ENCODE data around the gene ZC3H4. TPM values are rescaled to one million over a fixed set of nuclear protein-coding genes. Genes with fewer than 3 reads are reported as not detected.

Gene ZC3H4
- total and polyA plus RNA-seq, 9 of the 15 experiments (the other 6 are each of a cell fraction or from before 2014, with no cell fraction given), result 2.2 to 75.6 (median 18.3) TPM

DNA sequence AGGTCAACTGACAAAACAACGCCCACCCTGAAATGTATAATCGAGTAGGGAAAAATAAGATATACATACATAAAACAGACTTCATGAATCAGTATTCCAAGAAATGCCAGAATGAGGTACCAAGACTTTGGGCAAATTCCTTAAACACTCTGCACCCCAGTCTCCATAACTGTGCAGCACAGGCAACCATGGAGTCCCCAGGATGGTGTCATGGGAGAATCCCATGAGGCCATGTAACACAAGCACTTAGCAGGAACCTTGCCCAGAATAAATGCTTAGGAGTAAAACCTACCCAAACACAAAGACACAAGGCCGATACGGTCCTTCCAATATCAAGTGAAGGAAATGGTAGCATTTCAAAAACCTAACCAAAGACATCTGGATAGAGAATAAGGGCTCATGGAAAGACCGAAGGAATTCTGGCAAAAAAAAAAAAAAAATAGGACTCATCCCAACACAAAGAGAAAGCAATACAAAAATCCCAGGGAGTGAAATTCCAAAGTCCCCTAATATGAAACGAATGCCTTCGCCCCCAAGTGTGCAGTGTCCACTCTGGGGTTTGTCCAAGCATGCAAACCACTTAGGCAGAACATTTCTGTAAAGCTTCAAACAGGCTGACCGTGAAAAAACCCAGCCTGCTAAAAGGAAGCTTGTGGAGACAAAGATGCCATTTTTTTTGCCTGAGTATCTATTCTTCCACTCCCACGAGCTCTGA is 11.1 kb downstream of the ZC3H4 start:
- intact Hi-C loops (cut with micrococcal nuclease) (no loop called here), in situ Hi-C loops (cut with MboI) (no loop called here)
- H3K4me1 ChIP-seq (replicated peaks in 1 of 2; ENCODE audit: control insufficient read depth in 2 of 2, insufficient read depth in 2 of 2, low read length in 2 of 2), result peaks cover 20 to 40% of the 10 kb centered on the region in 2 experiments
- H3K9me1 ChIP-seq (ENCODE audit: control insufficient read depth, insufficient read depth, low read length), result peaks cover 3% of the 10 kb centered on the region
- DNase-seq (ENCODE audit: extremely low read depth in 1 of 4, low spot score in 3 of 4), result peak in 1 of 4 experiments; percentile 7
- no peaks in the 10 kb centered on the region for H4K20me1 ChIP-seq (replicated peaks; ENCODE audit: control insufficient read depth, insufficient read depth, low read length)
- no TSS peak for BruUV-seq (replicated peaks)
- no peak overlapping the region for H3K4me2 ChIP-seq (ENCODE audit: insufficient read depth, low read length)
- 0 out of 3 replicates have a peak overlapping the region, but pooled peaks have one; percentile 5 for H3K27ac ChIP-seq (ENCODE audit: extremely low read depth, low read depth, low read length)
- H3K36me3 ChIP-seq (ENCODE audit: control insufficient read depth, insufficient read depth, low read length), result peaks cover 50% of the 10 kb centered on the region
- no peaks in the 10 kb centered on the region for H3K9me3 ChIP-seq (replicated peaks; ENCODE audit: control insufficient read depth, insufficient read depth, low read depth, low read length)
- no peak overlapping the region for H2AFZ ChIP-seq (ENCODE audit: low read depth, low read length)
- FAIRE-seq, result no peak
- no peak for ATAC-seq
- no peak overlapping the region for H3K4me3 ChIP-seq
- H3K79me2 ChIP-seq (ENCODE audit: control insufficient read depth, insufficient read depth, low read length), result peaks cover 92% of the 10 kb centered on the region
- ChIA-PET POLR2A (interaction anchor here (0.6 to 3.8 kb wide), 5 partner anchors 11 to 882 kb away, joined by 3 to 18 read pairs (median 3); partner anchors contain the start of gene ZC3H4), CTCF (ENCODE audit: low intra/inter-chr PET ratio) (no interaction called here)
- 86% methylated on average over 9 of the region's 9 CpGs for WGBS (ENCODE audit: insufficient coverage, low coverage, missing lambda C conversion rate)
- H3K27me3 ChIP-seq (ENCODE audit: control insufficient read depth in 2 of 2, insufficient read depth in 2 of 2, low read length in 2 of 2), result no peaks in the 10 kb centered on the region
- no peak overlapping the region for H3K9ac ChIP-seq (ENCODE audit: insufficient read depth in 1 of 2, low read depth in 2 of 2, low read length in 2 of 2)
- TF ChIP-seq, protein P1, sequence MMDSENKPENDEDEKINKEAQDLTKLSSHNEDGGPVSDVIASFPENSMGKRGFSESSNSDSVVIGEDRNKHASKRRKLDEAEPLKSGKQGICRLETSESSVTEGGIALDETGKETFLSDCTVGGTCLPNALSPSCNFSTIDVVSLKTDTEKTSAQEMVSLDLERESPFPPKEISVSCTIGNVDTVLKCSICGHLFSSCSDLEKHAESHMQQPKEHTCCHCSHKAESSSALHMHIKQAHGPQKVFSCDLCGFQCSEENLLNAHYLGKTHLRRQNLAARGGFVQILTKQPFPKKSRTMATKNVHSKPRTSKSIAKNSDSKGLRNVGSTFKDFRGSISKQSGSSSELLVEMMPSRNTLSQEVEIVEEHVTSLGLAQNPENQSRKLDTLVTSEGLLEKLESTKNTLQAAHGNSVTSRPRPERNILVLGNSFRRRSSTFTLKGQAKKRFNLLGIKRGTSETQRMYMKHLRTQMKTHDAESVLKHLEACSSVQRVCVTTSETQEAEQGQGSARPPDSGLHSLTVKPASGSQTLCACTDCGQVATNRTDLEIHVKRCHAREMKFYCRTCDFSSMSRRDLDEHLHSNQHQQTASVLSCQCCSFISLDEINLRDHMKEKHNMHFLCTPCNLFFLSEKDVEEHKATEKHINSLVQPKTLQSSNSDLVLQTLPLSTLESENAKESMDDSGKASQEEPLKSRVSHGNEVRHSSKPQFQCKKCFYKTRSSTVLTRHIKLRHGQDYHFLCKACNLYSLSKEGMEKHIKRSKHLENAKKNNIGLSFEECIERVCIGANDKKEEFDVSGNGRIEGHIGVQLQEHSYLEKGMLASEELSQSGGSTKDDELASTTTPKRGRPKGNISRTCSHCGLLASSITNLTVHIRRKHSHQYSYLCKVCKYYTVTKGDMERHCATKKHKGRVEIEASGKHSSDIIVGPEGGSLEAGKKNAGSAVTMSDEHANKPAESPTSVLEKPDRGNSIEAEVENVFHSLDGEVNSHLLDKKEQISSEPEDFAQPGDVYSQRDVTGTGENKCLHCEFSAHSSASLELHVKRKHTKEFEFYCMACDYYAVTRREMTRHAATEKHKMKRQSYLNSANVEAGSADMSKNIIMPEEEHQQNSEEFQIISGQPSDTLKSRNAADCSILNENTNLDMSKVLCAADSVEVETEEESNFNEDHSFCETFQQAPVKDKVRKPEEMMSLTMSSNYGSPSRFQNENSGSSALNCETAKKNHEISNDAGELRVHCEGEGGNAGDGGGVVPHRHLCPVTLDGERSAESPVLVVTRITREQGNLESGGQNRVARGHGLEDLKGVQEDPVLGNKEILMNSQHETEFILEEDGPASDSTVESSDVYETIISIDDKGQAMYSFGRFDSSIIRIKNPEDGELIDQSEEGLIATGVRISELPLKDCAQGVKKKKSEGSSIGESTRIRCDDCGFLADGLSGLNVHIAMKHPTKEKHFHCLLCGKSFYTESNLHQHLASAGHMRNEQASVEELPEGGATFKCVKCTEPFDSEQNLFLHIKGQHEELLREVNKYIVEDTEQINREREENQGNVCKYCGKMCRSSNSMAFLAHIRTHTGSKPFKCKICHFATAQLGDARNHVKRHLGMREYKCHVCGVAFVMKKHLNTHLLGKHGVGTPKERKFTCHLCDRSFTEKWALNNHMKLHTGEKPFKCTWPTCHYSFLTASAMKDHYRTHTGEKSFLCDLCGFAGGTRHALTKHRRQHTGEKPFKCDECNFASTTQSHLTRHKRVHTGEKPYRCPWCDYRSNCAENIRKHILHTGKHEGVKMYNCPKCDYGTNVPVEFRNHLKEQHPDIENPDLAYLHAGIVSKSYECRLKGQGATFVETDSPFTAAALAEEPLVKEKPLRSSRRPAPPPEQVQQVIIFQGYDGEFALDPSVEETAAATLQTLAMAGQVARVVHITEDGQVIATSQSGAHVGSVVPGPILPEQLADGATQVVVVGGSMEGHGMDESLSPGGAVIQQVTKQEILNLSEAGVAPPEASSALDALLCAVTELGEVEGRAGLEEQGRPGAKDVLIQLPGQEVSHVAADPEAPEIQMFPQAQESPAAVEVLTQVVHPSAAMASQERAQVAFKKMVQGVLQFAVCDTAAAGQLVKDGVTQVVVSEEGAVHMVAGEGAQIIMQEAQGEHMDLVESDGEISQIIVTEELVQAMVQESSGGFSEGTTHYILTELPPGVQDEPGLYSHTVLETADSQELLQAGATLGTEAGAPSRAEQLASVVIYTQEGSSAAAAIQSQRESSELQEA (IDR thresholded peaks at IDR 0.05; ENCODE audit: low read depth), result no peak
- TF ChIP-seq, protein P2, sequence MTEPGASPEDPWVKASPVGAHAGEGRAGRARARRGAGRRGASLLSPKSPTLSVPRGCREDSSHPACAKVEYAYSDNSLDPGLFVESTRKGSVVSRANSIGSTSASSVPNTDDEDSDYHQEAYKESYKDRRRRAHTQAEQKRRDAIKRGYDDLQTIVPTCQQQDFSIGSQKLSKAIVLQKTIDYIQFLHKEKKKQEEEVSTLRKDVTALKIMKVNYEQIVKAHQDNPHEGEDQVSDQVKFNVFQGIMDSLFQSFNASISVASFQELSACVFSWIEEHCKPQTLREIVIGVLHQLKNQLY (CRISPR knock-in tag; conservative IDR thresholded peaks at IDR 0.05), result no peak
- TF ChIP-seq, protein P3, sequence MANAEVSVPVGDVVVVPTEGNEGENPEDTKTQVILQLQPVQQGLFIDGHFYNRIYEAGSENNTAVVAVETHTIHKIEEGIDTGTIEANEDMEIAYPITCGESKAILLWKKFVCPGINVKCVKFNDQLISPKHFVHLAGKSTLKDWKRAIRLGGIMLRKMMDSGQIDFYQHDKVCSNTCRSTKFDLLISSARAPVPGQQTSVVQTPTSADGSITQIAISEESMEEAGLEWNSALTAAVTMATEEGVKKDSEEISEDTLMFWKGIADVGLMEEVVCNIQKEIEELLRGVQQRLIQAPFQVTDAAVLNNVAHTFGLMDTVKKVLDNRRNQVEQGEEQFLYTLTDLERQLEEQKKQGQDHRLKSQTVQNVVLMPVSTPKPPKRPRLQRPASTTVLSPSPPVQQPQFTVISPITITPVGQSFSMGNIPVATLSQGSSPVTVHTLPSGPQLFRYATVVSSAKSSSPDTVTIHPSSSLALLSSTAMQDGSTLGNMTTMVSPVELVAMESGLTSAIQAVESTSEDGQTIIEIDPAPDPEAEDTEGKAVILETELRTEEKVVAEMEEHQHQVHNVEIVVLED (CRISPR knock-in tag; IDR thresholded peaks at IDR 0.05), result no peak
- TF ChIP-seq FIP1L1 (IDR thresholded peaks at IDR 0.05; ENCODE audit: low read depth, low read length, poor library complexity, severe bottlenecking) (no peak), ZBTB17 (CRISPR knock-in tag; IDR thresholded peaks at IDR 0.05) (no peak), BACH1 (tag; IDR thresholded peaks at IDR 0.05) (no peak)
- TF ChIP-seq, protein P4, sequence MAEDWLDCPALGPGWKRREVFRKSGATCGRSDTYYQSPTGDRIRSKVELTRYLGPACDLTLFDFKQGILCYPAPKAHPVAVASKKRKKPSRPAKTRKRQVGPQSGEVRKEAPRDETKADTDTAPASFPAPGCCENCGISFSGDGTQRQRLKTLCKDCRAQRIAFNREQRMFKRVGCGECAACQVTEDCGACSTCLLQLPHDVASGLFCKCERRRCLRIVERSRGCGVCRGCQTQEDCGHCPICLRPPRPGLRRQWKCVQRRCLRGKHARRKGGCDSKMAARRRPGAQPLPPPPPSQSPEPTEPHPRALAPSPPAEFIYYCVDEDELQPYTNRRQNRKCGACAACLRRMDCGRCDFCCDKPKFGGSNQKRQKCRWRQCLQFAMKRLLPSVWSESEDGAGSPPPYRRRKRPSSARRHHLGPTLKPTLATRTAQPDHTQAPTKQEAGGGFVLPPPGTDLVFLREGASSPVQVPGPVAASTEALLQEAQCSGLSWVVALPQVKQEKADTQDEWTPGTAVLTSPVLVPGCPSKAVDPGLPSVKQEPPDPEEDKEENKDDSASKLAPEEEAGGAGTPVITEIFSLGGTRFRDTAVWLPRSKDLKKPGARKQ (CRISPR knock-in tag; IDR thresholded peaks at IDR 0.05), result no peak
